ENCODE data around the gene GNPTAB.

- no peak for TF ChIP-seq ZNF274 (IDR thresholded peaks at IDR 0.05; ENCODE audit: low read depth, low read length)
- TF ChIP-seq YY1 (IDR thresholded peaks at IDR 0.05; ENCODE audit: insufficient read depth, insufficient read length): no peak
- no peak for TF ChIP-seq SUZ12 (IDR thresholded peaks at IDR 0.05; ENCODE audit: extremely low read depth, insufficient read depth, insufficient read length)
Observed at GRCh38 chr12:101845137-101845711, 14.5 kb upstream of the GNPTAB start.

Measured in NT2/D1 (cell line).